Measurements from ENCODE around the gene MTURN.

The MTURN gene

DNA sequence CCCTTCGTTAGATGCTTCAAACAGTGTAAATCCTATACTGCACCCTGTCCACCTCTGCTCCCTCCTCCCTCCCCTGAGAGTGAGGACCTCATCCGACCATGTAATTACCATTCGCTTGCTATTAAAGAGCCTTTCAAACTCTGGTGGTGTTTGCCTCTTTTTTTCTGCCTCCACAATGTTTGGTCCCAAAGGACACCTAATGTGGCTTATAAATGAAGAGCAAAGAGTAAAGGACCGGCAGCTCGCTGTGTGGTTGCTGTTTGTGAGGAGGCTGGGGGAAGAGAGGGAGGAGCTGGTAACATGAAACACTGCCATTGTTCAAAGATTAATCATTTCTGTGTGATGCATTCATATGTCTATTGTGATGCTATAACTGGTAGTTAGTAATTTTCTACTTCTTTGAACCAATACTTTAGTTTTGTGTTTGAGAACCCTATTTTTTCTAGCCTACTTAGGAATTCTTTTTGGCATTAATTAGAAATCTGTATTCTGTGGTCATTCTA lies 27.9 kb downstream of the MTURN start:
- Histone ChIP-seq H3K27ac (ENCODE audit: low read length, poor library complexity, severe bottlenecking) (no peak overlapping the region), H3K23ac (ENCODE audit: low read length in 2 of 2) (no peak overlapping the region), H2AK5ac (ENCODE audit: low read length, severe bottlenecking) (no peak overlapping the region), H3K4me3 (ENCODE audit: insufficient read depth in 1 of 2, low read depth in 1 of 2, low read length in 2 of 2) (peak overlapping the region in 1 of 2 experiments; percentile 22), H3K9me3 (ENCODE audit: control insufficient read depth, low read length) (no peaks in the 10 kb centered on the region), H3K36me3 (ENCODE audit: control insufficient read depth in 1 of 2, insufficient read depth in 2 of 2, low read depth in 1 of 2, low read length in 2 of 2) (peaks cover 3 to 14% of the 10 kb centered on the region in 2 experiments), H3K27me3 (ENCODE audit: control insufficient read depth in 1 of 2, insufficient read depth in 1 of 2, low read length in 2 of 2) (no peaks in the 10 kb centered on the region), H2BK5ac (ENCODE audit: low read depth, low read length, poor library complexity, severe bottlenecking) (no peak overlapping the region), H3K14ac (ENCODE audit: low read length in 2 of 2) (no peak overlapping the region), H4K91ac (ENCODE audit: low read length) (no peak overlapping the region), H3K4me1 (ENCODE audit: control insufficient read depth, insufficient read depth, low read depth, low read length) (peaks cover 13% of the 10 kb centered on the region), H2BK15ac (ENCODE audit: low read depth, poor library complexity, severe bottlenecking) (no peak overlapping the region), H3K79me1 (replicated peaks; ENCODE audit: low read length, poor library complexity, severe bottlenecking) (peaks cover 1% of the 10 kb centered on the region), H2BK12ac (ENCODE audit: low read length in 2 of 2) (no peak overlapping the region), H3K9ac (ENCODE audit: low read length) (peak overlapping the region; percentile 61), H2BK120ac (ENCODE audit: low read depth, low read length) (no peak overlapping the region), H3K4ac (ENCODE audit: low read depth in 1 of 2, low read length in 2 of 2) (no peak overlapping the region), H3K18ac (ENCODE audit: low read depth in 1 of 2, low read length in 2 of 2) (no peak overlapping the region), H4K8ac (ENCODE audit: low read length) (no peak overlapping the region), H3K4me2 (ENCODE audit: low read length, poor library complexity, severe bottlenecking) (no peak overlapping the region), H2AFZ (ENCODE audit: low read depth, low read length) (no peak overlapping the region)
- no peak for DNase-seq
- WGBS: 44% methylated on average over 5 of the region's 5 CpGs

GRCh38 chr7:30163231-30163894 lies 28.6 kb downstream of the MTURN start:
- no peak overlapping the region for H2AK5ac ChIP-seq (ENCODE audit: low read length, severe bottlenecking)
- no peak overlapping the region for H4K8ac ChIP-seq (ENCODE audit: low read length)
- WGBS: 75% methylated on average over 13 of the region's 13 CpGs
- no peak overlapping the region for H3K4ac ChIP-seq (ENCODE audit: low read depth in 1 of 2, low read length in 2 of 2)
- H3K27ac ChIP-seq (ENCODE audit: low read length, poor library complexity, severe bottlenecking): no peak overlapping the region
- H2BK5ac ChIP-seq (ENCODE audit: low read depth, low read length, poor library complexity, severe bottlenecking): peak overlapping the region; percentile 36
- H3K27me3 ChIP-seq (ENCODE audit: control insufficient read depth in 1 of 2, insufficient read depth in 1 of 2, low read length in 2 of 2): peaks cover 0 to 6% of the 10 kb centered on the region in 2 experiments
- peaks cover 1% of the 10 kb centered on the region for H3K79me1 ChIP-seq (replicated peaks; ENCODE audit: low read length, poor library complexity, severe bottlenecking)
- H2BK15ac ChIP-seq (ENCODE audit: low read depth, poor library complexity, severe bottlenecking): no peak overlapping the region
- no peak overlapping the region for H2AFZ ChIP-seq (ENCODE audit: low read depth, low read length)
- DNase-seq: no peak
- H3K18ac ChIP-seq (ENCODE audit: low read depth in 1 of 2, low read length in 2 of 2): no peak overlapping the region
- peak overlapping the region; percentile 61 for H3K9ac ChIP-seq (ENCODE audit: low read length)
- no peak overlapping the region for H2BK12ac ChIP-seq (ENCODE audit: low read length in 2 of 2)
- peak overlapping the region in 1 of 2 experiments; percentile 22 for H3K4me3 ChIP-seq (ENCODE audit: insufficient read depth in 1 of 2, low read depth in 1 of 2, low read length in 2 of 2)
- H3K4me2 ChIP-seq (ENCODE audit: low read length, poor library complexity, severe bottlenecking): no peak overlapping the region
- H3K14ac ChIP-seq (ENCODE audit: low read length in 2 of 2): no peak overlapping the region
- peaks cover 3 to 9% of the 10 kb centered on the region in 2 experiments for H3K36me3 ChIP-seq (ENCODE audit: control insufficient read depth in 1 of 2, insufficient read depth in 2 of 2, low read depth in 1 of 2, low read length in 2 of 2)
- H3K9me3 ChIP-seq (ENCODE audit: control insufficient read depth, low read length): no peaks in the 10 kb centered on the region
- H4K91ac ChIP-seq (ENCODE audit: low read length): no peak overlapping the region
- peaks cover 13% of the 10 kb centered on the region for H3K4me1 ChIP-seq (ENCODE audit: control insufficient read depth, insufficient read depth, low read depth, low read length)
- H3K23ac ChIP-seq (ENCODE audit: low read length in 2 of 2): no peak overlapping the region
- H2BK120ac ChIP-seq (ENCODE audit: low read depth, low read length): no peak overlapping the region

- 79% methylated on average over 5 of the region's 6 CpGs for WGBS
- no peak overlapping the region for H3K4me2 ChIP-seq (ENCODE audit: low read length, poor library complexity, severe bottlenecking)
- peaks cover 3 to 5% of the 10 kb centered on the region in 2 experiments for H3K36me3 ChIP-seq (ENCODE audit: control insufficient read depth in 1 of 2, insufficient read depth in 2 of 2, low read depth in 1 of 2, low read length in 2 of 2)
Observed at GRCh38 chr7:30164567-30164966, 29.8 kb downstream of the MTURN start.

DNA sequence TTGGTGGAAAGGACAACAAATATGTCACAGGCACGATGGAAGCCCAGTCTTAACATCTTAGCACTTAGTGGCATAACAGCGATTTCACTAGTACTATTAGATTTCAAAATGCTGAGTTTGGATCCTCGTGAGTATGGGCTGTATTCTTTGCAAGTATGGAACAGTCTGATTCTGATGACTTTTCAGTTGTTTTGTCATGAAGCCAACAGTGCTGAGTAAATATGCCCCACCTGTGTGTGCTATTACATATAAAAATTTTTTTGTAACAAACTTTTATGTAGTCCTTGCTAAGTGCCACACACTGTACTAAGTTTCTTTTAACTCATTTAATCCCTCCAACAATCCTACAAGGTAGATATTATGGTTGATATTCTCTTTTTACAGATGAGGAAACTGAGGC lies 30.8 kb downstream of the MTURN start:
- H3K4me3 ChIP-seq (ENCODE audit: insufficient read depth in 1 of 2, low read depth in 1 of 2, low read length in 2 of 2): no peak overlapping the region
- H3K23ac ChIP-seq (ENCODE audit: low read length in 2 of 2): no peak overlapping the region
- peaks cover 0 to 7% of the 10 kb centered on the region in 2 experiments for H3K27me3 ChIP-seq (ENCODE audit: control insufficient read depth in 1 of 2, insufficient read depth in 1 of 2, low read length in 2 of 2)
- no peak overlapping the region for H3K18ac ChIP-seq (ENCODE audit: low read depth in 1 of 2, low read length in 2 of 2)
- WGBS: 84% methylated on average over 3 of the region's 3 CpGs
- H4K91ac ChIP-seq (ENCODE audit: low read length): no peak overlapping the region
- no peak overlapping the region for H2AK5ac ChIP-seq (ENCODE audit: low read length, severe bottlenecking)
- H3K14ac ChIP-seq (ENCODE audit: low read length in 2 of 2): no peak overlapping the region
- no peak overlapping the region for H3K27ac ChIP-seq (ENCODE audit: low read length, poor library complexity, severe bottlenecking)
- H2BK12ac ChIP-seq (ENCODE audit: low read length in 2 of 2): no peak overlapping the region
- H3K36me3 ChIP-seq (ENCODE audit: control insufficient read depth in 1 of 2, insufficient read depth in 2 of 2, low read depth in 1 of 2, low read length in 2 of 2): peaks cover 3 to 5% of the 10 kb centered on the region in 2 experiments
- no peak overlapping the region for H2BK5ac ChIP-seq (ENCODE audit: low read depth, low read length, poor library complexity, severe bottlenecking)
- no peaks in the 10 kb centered on the region for H3K9me3 ChIP-seq (ENCODE audit: control insufficient read depth, low read length)
- no peak overlapping the region for H4K8ac ChIP-seq (ENCODE audit: low read length)
- no peak overlapping the region for H3K9ac ChIP-seq (ENCODE audit: low read length)
- H2AFZ ChIP-seq (ENCODE audit: low read depth, low read length): no peak overlapping the region
- H3K4me2 ChIP-seq (ENCODE audit: low read length, poor library complexity, severe bottlenecking): no peak overlapping the region
- no peak overlapping the region for H2BK15ac ChIP-seq (ENCODE audit: low read depth, poor library complexity, severe bottlenecking)
- H3K79me1 ChIP-seq (replicated peaks; ENCODE audit: low read length, poor library complexity, severe bottlenecking): peaks cover 1% of the 10 kb centered on the region
- no peak overlapping the region for H3K4ac ChIP-seq (ENCODE audit: low read depth in 1 of 2, low read length in 2 of 2)
- no peak for DNase-seq
- H2BK120ac ChIP-seq (ENCODE audit: low read depth, low read length): no peak overlapping the region
- peaks cover 14% of the 10 kb centered on the region for H3K4me1 ChIP-seq (ENCODE audit: control insufficient read depth, insufficient read depth, low read depth, low read length)

More at GRCh38 chr7:30164567-30164966, 29.8 kb downstream of the MTURN start:
- H3K4me3 ChIP-seq (ENCODE audit: insufficient read depth in 1 of 2, low read depth in 1 of 2, low read length in 2 of 2): no peak overlapping the region
- H3K14ac ChIP-seq (ENCODE audit: low read length in 2 of 2): no peak overlapping the region
- H2BK15ac ChIP-seq (ENCODE audit: low read depth, poor library complexity, severe bottlenecking): no peak overlapping the region
- no peak overlapping the region for H3K27ac ChIP-seq (ENCODE audit: low read length, poor library complexity, severe bottlenecking)
- H3K79me1 ChIP-seq (replicated peaks; ENCODE audit: low read length, poor library complexity, severe bottlenecking): peaks cover 1% of the 10 kb centered on the region
- no peak overlapping the region for H2AK5ac ChIP-seq (ENCODE audit: low read length, severe bottlenecking)
- H3K9me3 ChIP-seq (ENCODE audit: control insufficient read depth, low read length): no peaks in the 10 kb centered on the region
- no peak overlapping the region for H4K8ac ChIP-seq (ENCODE audit: low read length)
- peak; percentile 63 for DNase-seq
- H3K23ac ChIP-seq (ENCODE audit: low read length in 2 of 2): no peak overlapping the region
- no peak overlapping the region for H2BK120ac ChIP-seq (ENCODE audit: low read depth, low read length)
- H3K27me3 ChIP-seq (ENCODE audit: control insufficient read depth in 1 of 2, insufficient read depth in 1 of 2, low read length in 2 of 2): peaks cover 0 to 7% of the 10 kb centered on the region in 2 experiments
- H3K18ac ChIP-seq (ENCODE audit: low read depth in 1 of 2, low read length in 2 of 2): no peak overlapping the region
- no peak overlapping the region for H2BK5ac ChIP-seq (ENCODE audit: low read depth, low read length, poor library complexity, severe bottlenecking)
- H3K4me1 ChIP-seq (ENCODE audit: control insufficient read depth, insufficient read depth, low read depth, low read length): peaks cover 16% of the 10 kb centered on the region
- H4K91ac ChIP-seq (ENCODE audit: low read length): no peak overlapping the region
- H2BK12ac ChIP-seq (ENCODE audit: low read length in 2 of 2): no peak overlapping the region
- H3K4ac ChIP-seq (ENCODE audit: low read depth in 1 of 2, low read length in 2 of 2): no peak overlapping the region
- H2AFZ ChIP-seq (ENCODE audit: low read depth, low read length): no peak overlapping the region
- H3K9ac ChIP-seq (ENCODE audit: low read length): peak overlapping the region; percentile 61

Measured in mesenchymal stem cell (in vitro differentiated cells and primary cell).